GM21737 (cell line): Measurements from ENCODE around the gene CCDC171.

ENCODE experiments used
- ATAC-seq: cut with Tn5 transposase; IDR thresholded peaks from one replicate; pipeline ENCODE4 v1.9.1; 2021; ENCODE audit warnings: mild to moderate bottlenecking, moderate library complexity; ENCODE audit not compliant: unreplicated experiment

Gene CCDC171

DNA sequence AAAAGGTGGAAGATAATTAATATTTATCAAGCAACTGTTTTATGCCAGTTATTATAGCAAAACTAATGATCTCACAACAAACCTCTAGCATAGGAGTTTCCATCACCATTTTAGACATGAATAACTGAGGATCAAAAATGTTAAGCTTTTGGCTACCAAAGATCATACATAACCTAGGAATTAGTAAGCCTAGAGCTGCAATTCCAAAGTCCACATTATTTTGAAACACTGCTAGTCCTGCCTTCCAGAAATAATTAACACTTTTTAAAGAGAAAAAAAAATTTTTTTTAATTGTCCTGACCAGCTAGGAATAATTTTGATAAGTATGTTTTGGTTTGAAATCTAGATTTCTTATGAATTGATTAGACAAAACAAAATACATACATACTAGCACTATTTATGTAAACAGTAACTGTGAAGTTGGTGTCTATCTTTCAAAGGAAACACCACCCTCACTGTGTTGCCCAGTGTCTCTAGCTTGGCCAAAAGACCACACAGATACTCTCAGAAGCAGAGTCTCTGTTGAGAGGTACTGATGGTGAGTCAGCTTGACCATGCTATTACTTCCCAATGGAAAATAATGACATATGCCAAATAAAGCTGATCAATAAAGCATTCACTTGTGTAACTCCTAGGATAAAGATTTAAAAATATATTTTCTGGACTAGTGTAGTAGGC, 422.4 kb downstream of the CCDC171 start:
- ATAC-seq, result no peak

- ATAC-seq, result no peak
These were observed 424.6 kb downstream of the CCDC171 start for GRCh38 chr9:15977438-15977837.

GRCh38 chr9:15982182-15982581, 429.3 kb downstream of the CCDC171 start:
- ATAC-seq, result no peak

DNA sequence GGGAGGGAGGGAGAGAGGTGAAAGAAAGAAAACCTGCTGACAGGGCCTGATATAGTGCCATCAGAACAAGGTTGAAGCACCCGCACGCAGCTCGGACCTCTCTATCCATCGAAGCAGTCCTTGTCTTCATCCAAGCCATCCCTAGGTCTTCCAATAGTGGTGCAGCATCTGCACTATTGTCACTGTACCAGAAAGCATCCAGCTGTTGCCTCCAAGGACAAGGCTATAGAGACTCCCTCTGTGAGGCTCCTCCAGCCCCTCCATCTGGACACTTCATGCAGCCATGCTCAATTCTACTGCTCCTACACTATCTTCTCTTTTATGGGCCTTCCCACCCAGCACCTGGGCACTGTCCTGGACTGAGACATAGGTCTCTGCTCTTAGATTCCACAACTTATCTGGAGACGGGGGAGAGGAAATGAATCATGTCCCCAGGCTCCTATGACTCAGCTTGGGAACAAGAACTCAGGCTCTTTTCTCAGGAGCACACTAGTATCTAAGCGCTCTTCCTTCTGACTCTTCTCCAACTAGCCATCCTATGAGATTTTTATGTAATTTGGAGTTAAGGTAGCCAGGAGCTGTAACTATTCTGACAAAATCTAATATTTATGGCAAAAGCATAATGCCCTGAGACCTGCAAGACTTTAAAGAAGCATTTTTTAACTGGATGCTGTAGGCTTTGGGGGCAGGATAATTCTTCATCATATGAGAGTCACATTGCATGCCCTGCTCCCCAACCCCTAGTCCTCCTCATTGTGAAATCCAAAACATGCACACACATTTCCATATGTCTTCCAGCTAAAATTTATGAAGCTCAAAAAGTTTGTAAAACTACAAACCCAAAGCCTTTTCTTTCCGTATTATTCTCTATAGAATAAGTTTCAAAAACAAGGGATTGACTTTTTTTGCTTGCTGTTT, 446.8 kb downstream of the CCDC171 start:
- no peak for ATAC-seq

GRCh38 chr9:16000811-16001210, 448.0 kb downstream of the CCDC171 start:
- ATAC-seq, result no peak

- ATAC-seq, result no peak
These were observed 449.0 kb downstream of the CCDC171 start for GRCh38 chr9:16001856-16002255.

- no peak for ATAC-seq
These were observed 450.0 kb downstream of the CCDC171 start for GRCh38 chr9:16002816-16003215.

GRCh38 chr9:16003785-16004184, 450.9 kb downstream of the CCDC171 start:
- no peak for ATAC-seq

DNA sequence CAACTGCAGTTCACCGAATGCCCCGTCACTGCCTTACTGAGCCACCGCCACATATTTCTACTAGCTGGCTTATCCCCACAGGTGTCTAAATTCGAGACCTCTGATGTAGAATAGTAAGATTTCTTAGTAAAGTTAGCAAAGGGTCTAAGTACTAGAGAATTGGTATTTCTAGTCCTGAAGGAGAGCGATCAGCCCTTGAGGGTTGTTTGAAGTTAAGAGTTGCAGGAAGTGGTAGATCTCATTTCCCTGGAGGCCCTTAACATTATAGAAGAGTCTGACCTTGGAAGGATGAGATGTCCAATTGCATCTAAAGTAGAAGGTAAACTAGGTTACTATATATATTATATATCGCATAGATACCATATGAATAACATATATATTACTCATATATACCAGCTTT, 451.8 kb downstream of the CCDC171 start:
- no peak for ATAC-seq

DNA sequence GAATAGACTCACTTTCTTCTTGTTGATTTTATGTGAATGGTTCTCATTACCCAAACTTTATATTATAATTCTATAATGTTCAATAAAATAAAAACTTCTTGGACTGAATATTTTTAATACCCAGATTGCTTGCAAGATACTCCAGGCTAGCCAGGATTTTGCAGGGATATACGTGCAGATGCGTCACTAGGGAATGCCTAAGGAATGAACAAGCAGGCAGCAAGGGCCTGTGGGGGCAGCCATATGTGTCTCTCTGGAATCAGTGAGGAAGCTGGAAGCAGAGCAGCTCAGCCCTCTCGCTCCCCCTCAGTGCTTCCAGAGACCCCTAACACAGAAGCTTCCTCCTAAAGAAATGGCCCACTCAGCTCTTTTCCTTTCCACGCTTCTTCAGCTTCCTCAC, 457.4 kb downstream of the CCDC171 start:
- ATAC-seq, result no peak

DNA sequence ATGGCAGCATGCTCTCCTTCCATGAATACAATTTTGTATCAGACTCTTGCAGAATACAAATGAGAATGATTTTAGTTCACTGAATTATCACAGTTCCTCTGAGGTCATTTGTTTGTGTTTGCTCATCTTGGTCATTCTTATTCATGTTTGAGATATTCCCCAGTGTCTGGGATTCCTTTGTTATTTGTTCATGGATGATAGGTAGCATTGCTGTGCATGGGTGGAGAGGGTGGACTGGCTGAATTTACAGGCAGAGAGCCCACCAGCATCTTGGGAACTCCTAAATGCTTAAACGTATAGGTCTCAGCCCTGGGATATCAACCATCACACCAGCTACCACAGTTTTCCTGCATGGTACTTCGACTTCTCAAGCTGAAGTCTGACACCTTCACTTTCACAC, 459.8 kb downstream of the CCDC171 start:
- no peak for ATAC-seq

- no peak for ATAC-seq
These were observed 460.5 kb downstream of the CCDC171 start for GRCh38 chr9:16013366-16013765.

DNA sequence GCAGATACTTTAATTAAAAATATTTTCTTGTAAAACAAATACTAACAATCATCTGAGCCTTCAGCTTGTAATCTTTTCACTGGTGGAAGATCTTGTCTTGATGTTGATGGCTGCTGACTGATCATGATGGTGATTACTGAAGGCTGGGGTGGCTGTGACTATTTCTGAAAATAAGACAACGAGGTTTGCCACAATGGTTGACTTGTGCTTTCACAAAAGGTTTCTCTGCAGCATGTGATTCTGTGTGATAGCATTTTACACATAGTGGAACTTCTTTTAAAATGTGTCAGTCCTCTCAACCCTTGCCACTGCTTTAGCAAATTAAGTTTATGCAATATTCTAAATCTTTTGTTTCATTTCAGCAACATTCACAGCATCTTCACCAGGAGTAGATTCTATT, 461.0 kb downstream of the CCDC171 start:
- ATAC-seq, result no peak

GRCh38 chr9:16022228-16022627, 469.4 kb downstream of the CCDC171 start:
- ATAC-seq, result no peak

DNA sequence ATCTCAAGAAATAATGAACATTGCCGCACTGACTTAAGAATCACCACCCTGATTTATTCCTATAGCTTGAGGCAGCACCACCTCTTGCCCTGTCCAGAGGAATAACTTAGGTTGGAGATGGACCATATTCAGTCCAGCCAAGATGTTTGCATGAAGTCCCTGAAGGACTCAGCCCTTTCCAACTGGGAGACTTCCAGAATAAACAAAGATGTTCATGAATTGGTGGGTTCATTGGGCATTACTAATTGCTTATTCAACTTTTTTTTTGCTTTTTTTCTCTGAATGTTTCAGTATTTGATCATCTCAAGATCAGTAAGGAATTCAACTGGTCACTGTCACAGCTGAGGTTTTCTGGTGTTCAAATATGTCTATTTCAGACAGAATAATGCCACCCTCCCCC, 470.6 kb downstream of the CCDC171 start:
- no peak for ATAC-seq
